Cerebellar cortex (tissue), 1 donor: ENCODE measurements around the gene SLCO1C1.
"Not testable (repeated sequence)": the region's sequence is repeated elsewhere in the genome, so short reads cannot be mapped to it uniquely, and the experiment has no call there.

ENCODE experiments used
- DNase-seq: peaks from one replicate; pipeline ENCODE4 v3.0.0-alpha.2; 2015; ENCODE audit warnings: low spot score

Gene SLCO1C1

GRCh38 chr12:20695232-20695631 is at the start of gene SLCO1C1:
SLCO1C1 (plus strand) TSS chr12:20695332; CDS start chr12:20699577, 4,245 bp downstream.
- DNase-seq: no peak

- DNase-seq: peak; percentile 17
Observed at GRCh38 chr12:20646239-20646827, 48.8 kb upstream of the SLCO1C1 start.

- DNase-seq: no peak
Observed at GRCh38 chr12:20653871-20654270, 41.3 kb upstream of the SLCO1C1 start.

GRCh38 chr12:20656600-20656999 is 38.5 kb upstream of the SLCO1C1 start:
- DNase-seq: no peak

- no peak for DNase-seq
Observed at GRCh38 chr12:20657496-20657895, 37.6 kb upstream of the SLCO1C1 start.

- no peak for DNase-seq
Observed at GRCh38 chr12:20681334-20681733, 13.8 kb upstream of the SLCO1C1 start.

- DNase-seq: peak; percentile 6
Observed at GRCh38 chr12:20696181-20696905, 1.2 kb downstream of the SLCO1C1 start.

- no peak for DNase-seq
Observed at GRCh38 chr12:20701106-20701505, 6.0 kb downstream of the SLCO1C1 start.

GRCh38 chr12:20704860-20705259 is 9.7 kb downstream of the SLCO1C1 start:
- DNase-seq: no peak

- DNase-seq: no peak
Observed at GRCh38 chr12:20711846-20712245, 16.7 kb downstream of the SLCO1C1 start.

- no peak for DNase-seq
Observed at GRCh38 chr12:20716037-20716436, 20.9 kb downstream of the SLCO1C1 start.

GRCh38 chr12:20716985-20717384 is 21.9 kb downstream of the SLCO1C1 start:
- no peak for DNase-seq

- no peak for DNase-seq
Observed at GRCh38 chr12:20718294-20718693, 23.2 kb downstream of the SLCO1C1 start.

- no peak for DNase-seq
Observed at GRCh38 chr12:20722142-20722541, 27.0 kb downstream of the SLCO1C1 start.

GRCh38 chr12:20731274-20731673 is 36.1 kb downstream of the SLCO1C1 start:
- no peak for DNase-seq

GRCh38 chr12:20740972-20741371 is 45.8 kb downstream of the SLCO1C1 start:
- DNase-seq: no peak

- DNase-seq: no peak
Observed at GRCh38 chr12:20748198-20748597, 53.1 kb downstream of the SLCO1C1 start.

GRCh38 chr12:20751046-20751445 is 55.9 kb downstream of the SLCO1C1 start:
- DNase-seq: no peak

- no peak for DNase-seq
Observed at GRCh38 chr12:20777420-20777819, 82.3 kb downstream of the SLCO1C1 start.

- no peak for DNase-seq
Observed at GRCh38 chr12:20778969-20779368, 83.8 kb downstream of the SLCO1C1 start.

- DNase-seq: not testable (repeated sequence)
Observed at GRCh38 chr12:20779971-20780370, 84.8 kb downstream of the SLCO1C1 start.

- DNase-seq: not testable (repeated sequence)
Observed at GRCh38 chr12:20783796-20784357, 88.7 kb downstream of the SLCO1C1 start.

- DNase-seq: no peak
Observed at GRCh38 chr12:20792971-20793370, 97.8 kb downstream of the SLCO1C1 start.
